Lower leg skin (tissue), 4 donors: ENCODE measurements around the gene BPIFB6. TPM values are rescaled to one million over a fixed set of nuclear protein-coding genes. Genes with fewer than 3 reads are reported as not detected.

Experiments used
- DNase-seq, 2 donors: peaks; one replicate each; pipeline ENCODE4 v3.0.0-alpha.2; 2019; ENCODE audit warnings: low spot score in 2 of 2
- H3K4me3 ChIP-seq: fragments of 200-600 bp; sonication (generic); 2 replicates; pipeline ENCODE4 v1.5.1; 2017; ENCODE audit warnings: mild to moderate bottlenecking, low read depth; ENCODE audit not compliant: poor library complexity, severe bottlenecking
- CTCF ChIP-seq, 3 donors: fragments of 450-650 bp; IDR thresholded peaks; one replicate each; pipeline ENCODE4 v1.5.1; 2016; ENCODE audit warnings: antibody characterized with exemption in 3 of 3, mild to moderate bottlenecking in 3 of 3, moderate library complexity in 2 of 3
- POLR2A ChIP-seq, 2 donors: fragments of 450-650 bp; IDR thresholded peaks; one replicate each; pipeline ENCODE4 v1.6.1; 2016 to 2017; ENCODE audit warnings: antibody characterized with exemption in 2 of 2, mild to moderate bottlenecking in 1 of 2, moderate library complexity in 1 of 2
- WGBS, 2 donors: methylation state at CpG; one replicate each; pipeline ENCODE4 v1.1.5; 2018; 5-methylcytosine and 5-hydroxymethylcytosine counted together
- intact Hi-C: fragments of 100-400 bp; cut with DNase I; formaldehyde crosslinking; loops from one replicate; pipeline ENCODE4 v1.15.0; 2023; ENCODE audit warnings: low total_unique reads
- total RNA-seq, 4 donors: library from RNA; depleted of rRNA; stranded (reverse); fragments of >200 nt; gene quantifications; one replicate each; pipeline ENCODE4 v1.1.0, GENCODE V29; 2016

Gene BPIFB6
- total RNA-seq, 4 donors from 2014 or later: not detected

- TF ChIP-seq CTCF (IDR thresholded peaks at IDR 0.05) (no peak), POLR2A (IDR thresholded peaks at IDR 0.05) (no peak)
- intact Hi-C loops: no loop called here
- WGBS, 2 donors: 62 to 63% methylated on average over 17 to 18 of the region's 19 CpGs
- DNase-seq: no peak
- H3K4me3 ChIP-seq: no peak overlapping the region
Observed at GRCh38 chr20:33009214-33010132, 22.0 kb upstream of the BPIFB6 start.

GRCh38 chr20:33010133-33010504, 21.3 kb upstream of the BPIFB6 start:
- WGBS, 2 donors: 39 to 45% methylated on average over 5 of the region's 5 CpGs
- intact Hi-C loops: no loop called here
- H3K4me3 ChIP-seq: no peak overlapping the region
- no peak for TF ChIP-seq POLR2A (IDR thresholded peaks at IDR 0.05)
- TF ChIP-seq CTCF (IDR thresholded peaks at IDR 0.05): no peak
- DNase-seq: no peak

GRCh38 chr20:33010674-33011449, 20.6 kb upstream of the BPIFB6 start:
- no peak overlapping the region for H3K4me3 ChIP-seq
- TF ChIP-seq CTCF (IDR thresholded peaks at IDR 0.05) (no peak), POLR2A (IDR thresholded peaks at IDR 0.05) (no peak)
- intact Hi-C loops: no loop called here
- 76 to 85% methylated on average over 6 to 7 of the region's 8 CpGs for WGBS, 2 donors
- DNase-seq: no peak

- intact Hi-C loops: no loop called here
- WGBS, 2 donors: 74 to 79% methylated on average over 15 of the region's 15 CpGs
- H3K4me3 ChIP-seq: no peak overlapping the region
- DNase-seq: no peak
- TF ChIP-seq POLR2A (IDR thresholded peaks at IDR 0.05) (no peak), CTCF (IDR thresholded peaks at IDR 0.05) (no peak)
Observed at GRCh38 chr20:33012327-33013189, 18.9 kb upstream of the BPIFB6 start.

- no peak for TF ChIP-seq POLR2A (IDR thresholded peaks at IDR 0.05)
- no peak for TF ChIP-seq CTCF (IDR thresholded peaks at IDR 0.05)
- no peak for DNase-seq
- no peak overlapping the region for H3K4me3 ChIP-seq
- 68 to 75% methylated on average over 9 to 12 of the region's 12 CpGs for WGBS, 2 donors
- intact Hi-C loops: no loop called here
Observed at GRCh38 chr20:33013701-33014326, 17.6 kb upstream of the BPIFB6 start.
